DMS114 treated with DMSO at 0.1 percent for 48 hours (cell line): ENCODE measurements around the gene NAP1L4.

Experiments
- DNase-seq: peaks from one replicate; lab custom pipeline; 2025; ENCODE audit not compliant: unreplicated experiment; lab: John Stamatoyannopoulos, UW

NAP1L4 gene

GRCh38 chr11:2995893-2996554 is 3.9 kb upstream of the NAP1L4 start:
- no peak for DNase-seq

GRCh38 chr11:2995031-2995561 is 3.0 kb upstream of the NAP1L4 start:
- no peak for DNase-seq

GRCh38 chr11:2994336-2994730 is 2.2 kb upstream of the NAP1L4 start:
- DNase-seq: no peak

DNA sequence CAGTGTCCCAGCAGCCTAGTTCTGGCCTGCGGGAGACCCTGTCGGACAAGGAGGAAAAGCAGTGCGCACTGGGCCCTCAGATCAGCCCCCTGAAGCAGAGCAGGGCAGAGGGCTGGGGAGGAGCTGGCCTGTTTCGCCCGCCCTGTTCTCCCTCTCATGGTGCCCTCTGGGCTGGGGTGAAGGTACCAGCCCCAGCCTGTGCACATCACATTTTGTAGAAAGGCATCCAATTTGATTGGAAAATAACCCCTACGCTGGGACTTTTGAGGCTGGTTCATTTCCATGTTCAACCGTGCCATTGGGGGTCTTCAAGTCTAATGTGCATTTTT is 832 bp upstream of the NAP1L4 start:
- no peak for DNase-seq

DNA sequence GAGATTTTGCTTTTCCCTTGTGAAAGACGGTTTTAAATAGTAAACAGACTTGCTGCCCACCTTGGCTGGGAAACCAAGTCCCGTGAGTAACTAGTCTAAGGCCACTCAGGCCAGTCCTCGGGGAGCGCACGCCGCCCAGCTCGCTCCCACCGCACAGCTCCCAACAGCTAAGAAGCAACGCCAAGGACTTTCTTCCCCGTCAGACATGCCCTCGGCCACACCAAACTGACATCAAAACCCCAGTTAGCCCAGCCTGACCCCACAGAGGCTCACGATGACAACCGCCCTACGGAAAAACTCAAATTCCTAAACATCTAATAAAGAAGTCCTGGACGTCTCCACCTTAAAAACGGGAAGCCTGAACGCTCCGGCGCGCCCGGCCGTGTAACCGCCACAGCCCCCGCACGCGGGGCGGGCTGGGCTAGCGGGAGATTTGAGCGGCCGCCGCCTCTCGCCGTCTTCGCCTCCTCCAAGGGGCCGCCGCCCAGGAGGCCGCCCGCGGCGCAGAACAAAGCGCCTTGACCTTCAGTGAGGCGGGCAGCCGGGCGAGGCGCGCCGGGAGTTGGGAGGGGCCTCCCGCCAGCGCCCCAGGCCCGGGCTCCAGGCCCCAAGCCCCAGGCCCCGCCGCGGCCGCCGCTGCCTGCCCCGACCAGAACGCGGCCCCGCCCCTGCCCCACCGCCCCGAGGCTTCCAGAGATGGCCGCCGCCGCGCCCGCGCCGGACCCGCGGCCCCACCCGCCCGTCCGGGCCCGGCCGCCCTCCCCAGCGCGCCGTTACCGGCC is 486 bp downstream of the NAP1L4 start:
- DNase-seq: no peak

DNA sequence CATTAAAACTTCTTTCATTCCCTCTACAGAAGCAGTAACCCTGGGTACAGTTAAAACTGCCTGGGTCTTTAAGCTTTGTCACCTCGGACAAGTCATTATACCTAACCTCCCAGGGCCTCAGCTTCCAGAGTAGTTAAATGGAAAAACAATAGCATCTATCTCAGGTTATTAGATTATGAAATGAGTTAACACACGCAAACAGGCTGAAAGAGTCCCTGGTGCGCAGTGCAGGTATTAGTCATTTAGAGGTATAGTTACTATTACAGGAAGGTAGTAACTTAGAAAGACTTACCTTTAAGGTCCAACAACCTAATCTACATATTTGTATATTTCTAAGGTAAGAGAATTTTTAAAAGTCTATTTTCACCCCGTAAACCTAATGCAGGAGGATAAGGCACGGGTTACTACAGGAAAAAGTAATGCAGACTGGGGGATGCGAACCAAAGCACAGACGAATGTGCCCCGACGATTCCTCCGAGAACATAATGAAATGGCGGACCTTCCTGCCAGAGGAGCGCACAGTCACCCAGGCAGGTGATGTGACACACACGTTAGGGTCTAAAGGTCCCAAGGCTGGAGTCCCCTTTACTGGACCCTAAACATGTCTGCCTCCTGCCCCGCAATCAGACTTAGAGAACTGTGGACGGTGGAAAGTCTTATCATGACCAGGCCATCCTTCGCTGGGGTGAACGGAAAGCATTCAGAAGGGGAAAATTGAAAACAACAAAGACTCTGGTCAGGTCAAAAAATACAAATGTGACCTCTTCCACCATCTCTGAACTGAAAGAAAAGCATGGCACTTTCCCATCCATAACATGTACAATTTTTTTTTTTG is 1.3 kb downstream of the NAP1L4 start:
- no peak for DNase-seq

DNA sequence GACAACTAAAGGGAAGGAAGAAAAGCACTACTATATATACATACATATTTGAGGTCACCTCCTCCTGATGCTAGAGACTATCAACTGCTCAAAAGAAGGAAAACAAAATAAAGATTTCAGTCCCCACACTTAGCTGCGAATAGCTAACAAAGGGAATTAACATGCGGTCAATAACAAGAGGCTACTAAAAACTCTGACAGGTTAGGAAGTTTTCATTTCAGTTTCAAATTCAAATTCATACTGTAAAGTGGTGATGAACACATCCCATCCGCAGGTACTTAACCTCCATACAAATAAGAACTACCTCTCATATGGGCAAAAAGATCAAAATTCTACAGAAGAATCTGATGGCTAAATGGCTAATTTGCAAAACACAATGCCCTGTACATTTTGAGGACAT is 2.6 kb downstream of the NAP1L4 start:
- DNase-seq: no peak

GRCh38 chr11:2989006-2989405 is 3.1 kb downstream of the NAP1L4 start:
- no peak for DNase-seq

- DNase-seq: no peak
Observed at GRCh38 chr11:2987881-2988861, 4.0 kb downstream of the NAP1L4 start.

DNA sequence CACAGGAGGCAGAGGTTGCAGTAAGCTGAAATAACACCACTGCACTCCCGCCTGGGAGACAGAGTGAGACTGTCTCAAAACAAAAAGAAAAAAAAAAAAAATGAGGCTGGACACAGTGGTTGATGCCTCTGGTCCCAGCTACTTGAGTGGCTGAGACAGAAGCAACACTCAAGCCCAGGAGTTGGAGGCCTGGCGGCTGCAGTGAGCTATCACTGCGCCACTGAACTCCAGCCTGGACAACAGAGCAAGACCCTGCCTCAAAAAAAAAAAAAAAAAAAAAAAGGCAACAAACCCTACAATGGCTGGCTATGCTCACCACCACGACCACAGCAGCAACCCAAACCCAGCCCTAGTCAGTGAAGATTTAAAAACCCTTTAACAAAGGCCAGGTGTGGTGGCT is 8.2 kb downstream of the NAP1L4 start:
- DNase-seq: no peak

- DNase-seq: no peak
Observed at GRCh38 chr11:2982214-2982613, 9.9 kb downstream of the NAP1L4 start.

DNA sequence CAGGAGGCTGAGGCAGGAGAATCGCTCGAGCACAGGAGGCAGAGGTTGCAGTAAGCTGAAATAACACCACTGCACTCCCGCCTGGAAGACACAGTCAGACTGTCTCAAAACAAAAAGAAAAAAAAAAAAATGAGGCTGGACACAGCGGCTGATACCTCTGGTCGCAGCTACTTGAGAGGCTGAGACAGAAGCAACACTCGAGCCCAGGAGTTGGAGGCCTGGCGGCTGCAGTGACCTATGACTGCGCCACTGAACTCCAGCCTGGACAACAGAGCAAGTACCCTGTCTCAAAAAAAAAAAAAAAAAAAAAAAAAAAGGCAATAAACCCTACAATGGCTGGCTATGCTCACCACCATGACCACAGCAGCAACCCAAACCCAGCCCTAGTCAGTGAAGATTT is 11.0 kb downstream of the NAP1L4 start:
- no peak for DNase-seq

DNA sequence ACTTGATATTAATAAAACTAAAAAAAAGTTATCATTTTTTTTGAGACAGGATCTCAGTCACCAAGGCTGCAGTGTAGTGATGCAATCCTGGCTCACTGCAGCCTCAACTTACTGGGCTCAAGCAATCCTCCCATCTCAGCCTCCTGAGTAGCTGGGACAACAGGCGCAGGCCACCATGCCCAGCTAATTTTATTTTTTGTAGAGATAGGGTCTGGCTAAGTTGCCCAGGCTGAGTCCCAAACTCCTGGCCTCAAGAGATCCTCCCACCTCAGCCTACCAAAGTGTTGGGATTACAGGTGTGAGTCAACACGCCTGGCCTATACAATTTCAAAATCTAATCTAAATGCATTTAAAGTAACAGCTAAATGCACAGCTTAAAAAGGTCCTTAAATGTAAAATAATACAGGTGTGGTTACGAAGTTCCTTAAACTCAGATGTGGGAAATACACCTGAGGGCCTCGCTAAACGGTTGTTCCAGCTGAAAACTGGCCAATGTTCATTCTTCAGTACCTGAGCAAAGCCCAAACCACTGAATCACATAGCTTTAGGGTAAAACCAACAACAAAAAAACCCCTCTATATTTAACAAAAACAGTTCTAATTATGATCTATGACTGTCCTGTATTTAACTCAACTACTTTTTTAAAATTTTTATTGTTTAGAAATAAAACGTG is 11.8 kb downstream of the NAP1L4 start:
- DNase-seq: no peak

GRCh38 chr11:2977113-2977512 is 15.0 kb downstream of the NAP1L4 start:
- DNase-seq: no peak

GRCh38 chr11:2976294-2977063 is 15.7 kb downstream of the NAP1L4 start:
- no peak for DNase-seq

DNA sequence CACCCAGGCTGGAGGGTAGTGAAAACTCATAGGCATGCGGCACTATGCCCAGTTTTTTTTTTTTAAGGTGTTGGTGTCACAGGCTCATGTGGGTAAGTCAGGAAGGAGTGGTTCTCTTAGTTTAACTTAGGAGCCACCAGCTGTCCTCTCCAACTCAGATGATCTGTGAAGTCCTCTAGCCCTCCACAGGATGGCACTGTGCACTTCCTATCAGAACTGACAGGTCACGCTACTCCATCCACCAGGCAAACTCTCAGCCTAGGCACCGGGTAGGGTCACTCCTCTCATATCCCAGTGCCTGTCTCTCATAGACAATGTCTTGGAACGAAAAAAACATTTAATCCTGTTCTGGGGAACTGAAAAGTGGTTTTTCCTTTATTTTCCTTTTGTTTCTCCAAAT is 16.5 kb downstream of the NAP1L4 start:
- no peak for DNase-seq

GRCh38 chr11:2974272-2974671 is 17.9 kb downstream of the NAP1L4 start:
- no peak for DNase-seq

- no peak for DNase-seq
Observed at GRCh38 chr11:2968341-2968900, 23.7 kb downstream of the NAP1L4 start.

DNA sequence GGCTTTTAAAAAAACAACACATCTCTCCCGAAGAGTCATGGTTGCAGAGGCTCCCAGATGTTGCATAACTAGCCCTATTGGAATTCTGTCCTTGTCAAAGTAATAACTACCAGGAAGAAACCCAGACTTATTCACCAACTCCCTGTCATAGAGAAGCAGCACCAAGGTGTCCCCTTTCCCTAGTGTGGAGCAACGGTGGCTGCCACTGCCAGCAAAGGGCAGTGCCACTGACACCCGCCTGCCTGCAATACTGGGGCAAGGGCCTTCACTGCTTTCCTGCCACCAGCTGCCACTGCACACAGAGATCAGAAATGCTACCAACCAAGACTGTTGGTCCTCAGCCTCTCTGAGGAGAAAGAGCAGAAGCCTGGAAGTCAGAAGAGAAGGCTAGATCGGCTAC is 27.3 kb downstream of the NAP1L4 start:
- no peak for DNase-seq
